Glomerular endothelial cell (primary cell): ENCODE measurements around the gene CARNS1. TPM values are rescaled to one million over a fixed set of nuclear protein-coding genes. Genes with fewer than 3 reads are reported as not detected.

ENCODE experiments used
- DNase-seq: peaks from one replicate; pipeline ENCODE4 v3.0.0-alpha.2; 2011; ENCODE audit warnings: low read depth, low spot score; ENCODE audit errors: extremely low read depth
- total RNA-seq: library from RNA; depleted of rRNA; stranded (reverse); fragments of >200 nt; gene quantifications from 2 replicates; pipeline ENCODE4 v1.2.3, GENCODE V29; 2015

CARNS1 gene
- total RNA-seq, 1 donor from 2014 or later: 0.18 TPM

GRCh38 chr11:67376063-67376820, 39.2 kb upstream of the CARNS1 start:
- DNase-seq: no peak

GRCh38 chr11:67376873-67377808, 38.3 kb upstream of the CARNS1 start:
- no peak for DNase-seq

GRCh38 chr11:67378544-67378943, 36.9 kb upstream of the CARNS1 start:
- no peak for DNase-seq

- no peak for DNase-seq
Observed at GRCh38 chr11:67379061-67380058, 36.1 kb upstream of the CARNS1 start.

GRCh38 chr11:67381244-67381972, 34.1 kb upstream of the CARNS1 start:
- DNase-seq: no peak

- DNase-seq: no peak
Observed at GRCh38 chr11:67382276-67383136, 33.0 kb upstream of the CARNS1 start.

GRCh38 chr11:67384851-67385366, 30.6 kb upstream of the CARNS1 start:
- no peak for DNase-seq

GRCh38 chr11:67387069-67387468, 28.4 kb upstream of the CARNS1 start:
- DNase-seq: no peak

GRCh38 chr11:67387518-67387917, 28.0 kb upstream of the CARNS1 start:
- no peak for DNase-seq

GRCh38 chr11:67389477-67389876, 26.0 kb upstream of the CARNS1 start:
- no peak for DNase-seq

GRCh38 chr11:67390947-67391303, 24.6 kb upstream of the CARNS1 start:
- no peak for DNase-seq

- no peak for DNase-seq
Observed at GRCh38 chr11:67391304-67392182, 23.9 kb upstream of the CARNS1 start, which contains the start of gene RAD9A. Gene RAD9A, plus strand, starts transcription at chr11:67391986. Its CDS starts 59 bp downstream, at chr11:67392045.

GRCh38 chr11:67392183-67392715, 23.2 kb upstream of the CARNS1 start:
- DNase-seq: no peak

- no peak for DNase-seq
Observed at GRCh38 chr11:67393437-67393836, 22.0 kb upstream of the CARNS1 start.

GRCh38 chr11:67393990-67394389, 21.5 kb upstream of the CARNS1 start:
- DNase-seq: no peak

GRCh38 chr11:67395555-67396258, 19.8 kb upstream of the CARNS1 start:
- no peak for DNase-seq

GRCh38 chr11:67396259-67396581, 19.3 kb upstream of the CARNS1 start:
- DNase-seq: no peak
